ENCODE results near the gene DYNC2H1. TPM values are rescaled to one million over a fixed set of nuclear protein-coding genes. Genes with fewer than 3 reads are reported as not detected.
A peak's percentile ranks its signal among the peaks of the same experiment; 100 is the strongest.

DYNC2H1 gene
- total and polyA plus RNA-seq, 12 donors, result 2.2 to 5.9 (median 3.9) TPM

GRCh38 chr11:103220133-103220532, 110.9 kb downstream of the DYNC2H1 start:
- 86 to 95% methylated on average over 1 of the region's 1 CpG for WGBS, 2 donors

GRCh38 chr11:103222806-103223205, 113.6 kb downstream of the DYNC2H1 start:
- H3K4me1 ChIP-seq, result no peaks in the 10 kb centered on the region
- intact Hi-C loops (cut with DNase I), result loop anchor here in 1 of 10 donors (1.0 kb wide), 1 partner anchor 46 kb away; no protein-coding TSS in a partner anchor
- peaks cover 0 to 16% (median 0%) of the 10 kb centered on the region in 9 donors for H3K36me3 ChIP-seq
- no peak for TF ChIP-seq CTCF (IDR thresholded peaks at IDR 0.05)
- WGBS, 2 donors, result 53 to 68% methylated on average over 3 of the region's 3 CpGs
- H3K4me3 ChIP-seq, result no peak overlapping the region
- H3K9me3 ChIP-seq, result peaks cover 0 to 16% (median 0%) of the 10 kb centered on the region in 11 donors
- ATAC-seq (no peak), DNase-seq (no peak)
- no peaks in the 10 kb centered on the region for H3K27me3 ChIP-seq
- no peak overlapping the region for H3K27ac ChIP-seq

More at GRCh38 chr11:103220133-103220532, 110.9 kb downstream of the DYNC2H1 start:
- DNase-seq (no peak), ATAC-seq (no peak)
- Histone ChIP-seq H3K4me3 (no peak overlapping the region), H3K27me3 (no peaks in the 10 kb centered on the region), H3K27ac (no peak overlapping the region), H3K9me3 (peaks cover 0 to 9% (median 0%) of the 10 kb centered on the region in 11 donors), H3K4me1 (no peaks in the 10 kb centered on the region), H3K36me3 (peaks cover 0 to 19% (median 0%) of the 10 kb centered on the region in 9 donors)
- no peak for TF ChIP-seq CTCF (IDR thresholded peaks at IDR 0.05)
- intact Hi-C loops (cut with DNase I), result no loop called here

GRCh38 chr11:103228807-103229206, 119.6 kb downstream of the DYNC2H1 start:
- DNase-seq, result no peak
- no peak for TF ChIP-seq CTCF (IDR thresholded peaks at IDR 0.05)
- Histone ChIP-seq H3K9me3 (peaks cover 0 to 16% (median 0%) of the 10 kb centered on the region in 11 donors), H3K4me1 (no peaks in the 10 kb centered on the region), H3K27me3 (no peaks in the 10 kb centered on the region), H3K27ac (no peak overlapping the region), H3K36me3 (peaks cover 0 to 10% (median 0%) of the 10 kb centered on the region in 9 donors), H3K4me3 (no peak overlapping the region)
- no peak for ATAC-seq
- WGBS, 2 donors, result 99 to 100% methylated on average over 2 of the region's 2 CpGs
- intact Hi-C loops (cut with DNase I), result no loop called here

- H3K9me3 ChIP-seq, result no peaks in the 10 kb centered on the region
- no peak for TF ChIP-seq CTCF (IDR thresholded peaks at IDR 0.05)
- no peak overlapping the region for H3K27ac ChIP-seq
- no peaks in the 10 kb centered on the region for H3K4me1 ChIP-seq
- H3K4me3 ChIP-seq, result no peak overlapping the region
- peak in 1 of 8 donors; percentile 26 for ATAC-seq
- intact Hi-C loops (cut with DNase I), result no loop called here
- H3K36me3 ChIP-seq, result peaks cover 0 to 29% (median 0%) of the 10 kb centered on the region in 9 donors
- no peak for DNase-seq
- H3K27me3 ChIP-seq, result no peaks in the 10 kb centered on the region
- WGBS, 2 donors, result 38 to 43% methylated on average over 2 of the region's 2 CpGs
These were observed 125.7 kb downstream of the DYNC2H1 start for GRCh38 chr11:103234974-103235373.

All from heart right ventricle (tissue), 16 donors.